ENCODE results near the gene CENPL.

Gene CENPL

GRCh38 chr1:173868266-173869020, 43.8 kb upstream of the CENPL start, which contains the start of gene ZBTB37:
Gene ZBTB37, plus strand, starts transcription at chr1:173868380. Its CDS starts 1,846 bp downstream, at chr1:173870226.
- TF ChIP-seq, protein P1, sequence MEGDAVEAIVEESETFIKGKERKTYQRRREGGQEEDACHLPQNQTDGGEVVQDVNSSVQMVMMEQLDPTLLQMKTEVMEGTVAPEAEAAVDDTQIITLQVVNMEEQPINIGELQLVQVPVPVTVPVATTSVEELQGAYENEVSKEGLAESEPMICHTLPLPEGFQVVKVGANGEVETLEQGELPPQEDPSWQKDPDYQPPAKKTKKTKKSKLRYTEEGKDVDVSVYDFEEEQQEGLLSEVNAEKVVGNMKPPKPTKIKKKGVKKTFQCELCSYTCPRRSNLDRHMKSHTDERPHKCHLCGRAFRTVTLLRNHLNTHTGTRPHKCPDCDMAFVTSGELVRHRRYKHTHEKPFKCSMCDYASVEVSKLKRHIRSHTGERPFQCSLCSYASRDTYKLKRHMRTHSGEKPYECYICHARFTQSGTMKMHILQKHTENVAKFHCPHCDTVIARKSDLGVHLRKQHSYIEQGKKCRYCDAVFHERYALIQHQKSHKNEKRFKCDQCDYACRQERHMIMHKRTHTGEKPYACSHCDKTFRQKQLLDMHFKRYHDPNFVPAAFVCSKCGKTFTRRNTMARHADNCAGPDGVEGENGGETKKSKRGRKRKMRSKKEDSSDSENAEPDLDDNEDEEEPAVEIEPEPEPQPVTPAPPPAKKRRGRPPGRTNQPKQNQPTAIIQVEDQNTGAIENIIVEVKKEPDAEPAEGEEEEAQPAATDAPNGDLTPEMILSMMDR (IDR thresholded peaks at IDR 0.05; ENCODE audit: low read depth, low read length) = no peak
- Histone ChIP-seq H3K27me3 (ENCODE audit: insufficient read depth, low read depth, severe bottlenecking) (no peaks in the 10 kb centered on the region), H3K4me3 (ENCODE audit: low read depth, low read length) (peak within 1 kb of the TSS; percentile 96), H3K27ac (peak within 1 kb of the TSS; percentile 95), H3K36me3 (peaks cover 53% of the 10 kb centered on the region), H3K9me3 (ENCODE audit: severe bottlenecking) (no peaks in the 10 kb centered on the region)
- DNase-seq = peak; percentile 98

- Histone ChIP-seq H3K27ac (peak within 1 kb of the TSS; percentile 95), H3K36me3 (peaks cover 60% of the 10 kb centered on the region), H3K9me3 (ENCODE audit: severe bottlenecking) (no peaks in the 10 kb centered on the region), H3K27me3 (ENCODE audit: insufficient read depth, low read depth, severe bottlenecking) (no peaks in the 10 kb centered on the region), H3K4me3 (ENCODE audit: low read depth, low read length) (peak within 1 kb of the TSS; percentile 96)
- TF ChIP-seq, protein P1 (IDR thresholded peaks at IDR 0.05; ENCODE audit: low read depth, low read length) = no peak
- peak; percentile 100 for DNase-seq
Observed at GRCh38 chr1:173867753-173868265, 43.1 kb upstream of the CENPL start, which contains the start of gene GAS5. Gene GAS5, minus strand, starts transcription at chr1:173867989.

GRCh38 chr1:173867141-173867752, 42.6 kb upstream of the CENPL start:
- H3K27ac ChIP-seq = peak overlapping the region; percentile 83
- no peaks in the 10 kb centered on the region for H3K9me3 ChIP-seq (ENCODE audit: severe bottlenecking)
- peak overlapping the region; percentile 96 for H3K4me3 ChIP-seq (ENCODE audit: low read depth, low read length)
- peaks cover 64% of the 10 kb centered on the region for H3K36me3 ChIP-seq
- no peaks in the 10 kb centered on the region for H3K27me3 ChIP-seq (ENCODE audit: insufficient read depth, low read depth, severe bottlenecking)
- TF ChIP-seq, protein P1 (IDR thresholded peaks at IDR 0.05; ENCODE audit: low read depth, low read length) = no peak
- peak; percentile 21 for DNase-seq

- peak overlapping the region; percentile 83 for H3K27ac ChIP-seq
- no peak for DNase-seq
- H3K4me3 ChIP-seq (ENCODE audit: low read depth, low read length) = peak overlapping the region; percentile 96
- TF ChIP-seq, protein P1 (IDR thresholded peaks at IDR 0.05; ENCODE audit: low read depth, low read length) = no peak
- peaks cover 68% of the 10 kb centered on the region for H3K36me3 ChIP-seq
- no peaks in the 10 kb centered on the region for H3K27me3 ChIP-seq (ENCODE audit: insufficient read depth, low read depth, severe bottlenecking)
- H3K9me3 ChIP-seq (ENCODE audit: severe bottlenecking) = no peaks in the 10 kb centered on the region
Observed at GRCh38 chr1:173866413-173867115, 41.9 kb upstream of the CENPL start.

DNA sequence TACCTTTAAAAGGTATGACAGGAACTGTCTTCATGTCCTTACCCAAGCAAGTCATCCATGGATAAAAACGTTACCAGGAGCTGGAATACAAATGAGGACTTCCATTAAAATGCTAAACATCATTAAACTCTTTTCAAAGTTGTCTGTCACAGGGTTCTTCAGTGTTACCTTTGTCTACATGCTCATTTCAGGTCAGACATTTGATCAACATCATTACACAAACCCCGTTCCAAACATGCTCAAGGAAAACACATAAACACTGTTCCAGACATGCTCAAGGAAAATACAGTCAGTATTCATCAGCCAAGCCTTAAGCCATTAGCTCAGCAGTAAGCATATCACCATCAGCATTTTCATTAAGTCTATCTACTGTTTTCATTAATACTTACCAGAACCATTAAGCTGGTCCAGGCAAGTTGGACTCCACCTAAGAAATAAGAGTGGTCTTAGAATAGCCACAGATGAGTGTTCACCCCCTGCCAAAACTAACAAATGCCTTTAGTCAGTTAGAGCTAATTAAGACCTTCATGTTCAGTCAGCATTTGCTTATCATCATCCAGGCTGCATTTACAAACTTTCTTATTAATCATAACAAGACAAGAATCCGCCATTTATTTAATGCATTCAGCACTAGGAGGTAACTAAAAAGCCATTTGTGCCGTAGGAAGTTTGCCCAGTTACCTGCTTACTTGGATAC, 40.9 kb upstream of the CENPL start:
- H3K36me3 ChIP-seq = peaks cover 74% of the 10 kb centered on the region
- TF ChIP-seq, protein P1 (IDR thresholded peaks at IDR 0.05; ENCODE audit: low read depth, low read length) = no peak
- H3K27ac ChIP-seq = peak overlapping the region; percentile 83

More for the DNA sequence above, 40.9 kb upstream of the CENPL start:
- no peak for DNase-seq
- H3K4me3 ChIP-seq (ENCODE audit: low read depth, low read length) = no peak overlapping the region
- no peaks in the 10 kb centered on the region for H3K9me3 ChIP-seq (ENCODE audit: severe bottlenecking)
- H3K27me3 ChIP-seq (ENCODE audit: insufficient read depth, low read depth, severe bottlenecking) = no peaks in the 10 kb centered on the region

Data from WERI-Rb-1 (cell line).